HCT116 (cell line): ENCODE data around the gene CGB5. TPM values are rescaled to one million over a fixed set of nuclear protein-coding genes. Genes with fewer than 3 reads are reported as not detected.

Experiments
- ATAC-seq: fragments of 200-7000 bp; cut with Tn5 transposase; 2 replicates; pipeline ENCODE4 v1.9.1; 2020; ENCODE audit warnings: mild to moderate bottlenecking, moderate library complexity
- BruUV-seq: library from RNA; stranded (reverse); fragments of 400-500 nt; replicated peaks from 2 replicates; lab custom pipeline; 2021; lab: Mats Ljungman, UMichigan
- CTCF ChIA-PET: fragments of 300-600 bp; sonication (Branson Sonifier 250); formaldehyde crosslinking; loops from one replicate; lab custom pipeline; 2021; ENCODE audit warnings: antibody characterized with exemption; lab: Charles Lee
- POLR2A ChIA-PET: fragments of 300-600, 350-600 bp; sonication (Branson Sonifier 250); formaldehyde crosslinking; loops from one replicate; lab custom pipeline; 2021; ENCODE audit warnings: antibody characterized with exemption; lab: Charles Lee
- RAD21 ChIA-PET, 2 experiments: fragments of 300-600 bp; sonication (Branson Sonifier 250); formaldehyde crosslinking; loops; one replicate each; lab custom pipeline; 2023; ENCODE audit warnings: low total read pairs in 2 of 2; ENCODE audit not compliant: uncharacterized antibody in 2 of 2, unreplicated experiment in 2 of 2, low non-redundant PET in 1 of 2; lab: Charles Lee
- DNase-seq: peaks from one replicate; pipeline ENCODE4 v3.0.0-alpha.2; 2010; ENCODE audit warnings: low read depth, low spot score
- H2AFZ ChIP-seq: fragments of 200-600 bp; shearing (Covaris generic), sonication (generic); 2 replicates; pipeline ENCODE4 v1.6.1; 2017; ENCODE audit warnings: low read depth, mixed run types, mixed read lengths, antibody characterized with exemption, low read length; ENCODE audit not compliant: poor library complexity, severe bottlenecking
- H3K27ac ChIP-seq: 2 replicates; pipeline ENCODE4 v1.5.1; 2012; ENCODE audit warnings: low read depth, low read length
- H3K27me3 ChIP-seq: fragments of 200-600 bp; sonication (generic); 2 replicates; pipeline ENCODE4 v1.6.1; 2016; ENCODE audit warnings: mixed run types, low read length, mixed read lengths; ENCODE audit not compliant: insufficient read depth
- H3K36me3 ChIP-seq, 2 experiments: fragments of 200-500 bp in 1 of 2; fragments of 200-600 bp in 1 of 2; sonication (Bioruptor generic) in 1 of 2; sonication (generic) in 1 of 2; 2 replicates each; pipeline versions ENCODE4 v1.5.1 to v1.6.1; 2014 to 2016; ENCODE audit warnings: low read length in 2 of 2, inconsistent platforms in 1 of 2, mixed read lengths in 1 of 2, mixed run types in 1 of 2; ENCODE audit not compliant: insufficient read depth in 2 of 2, control insufficient read depth in 1 of 2
- H3K4me1 ChIP-seq, 2 experiments: fragments of 200-600 bp in 1 of 2; sonication (generic) in 1 of 2; 2 replicates each; pipeline versions ENCODE4 v1.5.1 to v1.6.1; 2012 to 2017; ENCODE audit warnings: low read length in 2 of 2, inconsistent platforms in 1 of 2, mild to moderate bottlenecking in 1 of 2, mixed read lengths in 1 of 2, mixed run types in 1 of 2, moderate library complexity in 1 of 2; ENCODE audit not compliant: insufficient read depth in 2 of 2, control insufficient read depth in 1 of 2
- H3K4me2 ChIP-seq: fragments of 200-600 bp; sonication (generic); 2 replicates; pipeline ENCODE4 v1.6.1; 2017; ENCODE audit warnings: mixed run types, low read length, mixed read lengths
- H3K4me3 ChIP-seq, 2 experiments: fragments of 200-600 bp in 1 of 2; sonication (generic) in 1 of 2; replicated peaks in 1 of 2; 2 replicates each; pipeline ENCODE4 v1.5.1; 2011 to 2016; ENCODE audit warnings: low read length in 2 of 2, control low read depth in 1 of 2, low read depth in 1 of 2, mild to moderate bottlenecking in 1 of 2, mixed read lengths in 1 of 2, mixed run types in 1 of 2
- H3K79me2 ChIP-seq: fragments of 200-600 bp; sonication (generic); 2 replicates; pipeline ENCODE4 v1.6.1; 2017; ENCODE audit warnings: mild to moderate bottlenecking, mixed run types, low read length, moderate library complexity, mixed read lengths; ENCODE audit not compliant: insufficient read depth
- H3K9ac ChIP-seq: fragments of 200-600 bp; sonication (generic); 2 replicates; pipeline ENCODE4 v1.6.1; 2016; ENCODE audit warnings: low read length, mixed read lengths
- H3K9me2 ChIP-seq: fragments of 200-600 bp; sonication (generic), shearing (Covaris generic); 2 replicates; pipeline ENCODE4 v1.6.1; 2017; ENCODE audit warnings: mixed run types, mild to moderate bottlenecking, moderate library complexity; ENCODE audit not compliant: insufficient read depth
- H3K9me3 ChIP-seq, 2 experiments: fragments of 200-500 bp in 1 of 2; fragments of 200-600 bp in 1 of 2; sonication (Bioruptor generic) in 1 of 2; sonication (generic) in 1 of 2; 2 replicates each; pipeline ENCODE4 v1.6.1; 2014 to 2017; ENCODE audit warnings: low read length in 2 of 2, mixed read lengths in 2 of 2, inconsistent platforms in 1 of 2, low read depth in 1 of 2, mild to moderate bottlenecking in 1 of 2, mixed run types in 1 of 2, moderate library complexity in 1 of 2; ENCODE audit not compliant: control insufficient read depth in 1 of 2, insufficient read depth in 1 of 2
- H4K20me1 ChIP-seq: fragments of 200-600 bp; sonication (generic), shearing (Covaris generic); 2 replicates; pipeline ENCODE4 v1.6.1; 2017; ENCODE audit warnings: mixed run types, mild to moderate bottlenecking, moderate library complexity; ENCODE audit not compliant: insufficient read depth
- CBX3 ChIP-seq: IDR thresholded peaks from 2 replicates; pipeline ENCODE4 v1.6.1; 2012; ENCODE audit warnings: low read depth
- EGR1 ChIP-seq: IDR thresholded peaks from 2 replicates; pipeline ENCODE4 v1.6.1; 2012; ENCODE audit warnings: low read depth
- ELF1 ChIP-seq: IDR thresholded peaks from 2 replicates; pipeline ENCODE4 v1.6.1; 2012; ENCODE audit warnings: low read depth, borderline replicate concordance
- EZH2 ChIP-seq: fragments of 200-600 bp; sonication (generic); IDR thresholded peaks from 2 replicates; pipeline ENCODE4 v1.6.1; 2017; ENCODE audit warnings: antibody characterized with exemption, mixed run types
- JUND ChIP-seq: IDR thresholded peaks from 2 replicates; pipeline ENCODE4 v1.6.1; 2012
- POLR2A ChIP-seq: IDR thresholded peaks from 2 replicates; pipeline ENCODE4 v1.7.0; 2011; ENCODE audit warnings: borderline replicate concordance; ENCODE audit not compliant: insufficient read depth, insufficient read length; ENCODE audit errors: extremely low read depth
- POLR2AphosphoS5 ChIP-seq: IDR thresholded peaks from 2 replicates; pipeline ENCODE4 v1.6.1; 2011; ENCODE audit warnings: mild to moderate bottlenecking, low read depth, low read length, moderate library complexity
- SIN3A ChIP-seq: IDR thresholded peaks from 2 replicates; pipeline ENCODE4 v1.6.1; 2012; ENCODE audit warnings: low read depth
- SP1 ChIP-seq: IDR thresholded peaks from 2 replicates; pipeline ENCODE4 v1.6.1; 2012; ENCODE audit warnings: low read depth
- SRF ChIP-seq: IDR thresholded peaks from 2 replicates; pipeline ENCODE4 v1.6.1; 2012; ENCODE audit warnings: low read depth
- TCF7L2 ChIP-seq: IDR thresholded peaks from 2 replicates; pipeline ENCODE4 v1.7.0; 2011; ENCODE audit warnings: borderline replicate concordance, inconsistent platforms; ENCODE audit not compliant: insufficient read depth, insufficient read length; ENCODE audit errors: extremely low read depth
- YY1 ChIP-seq: IDR thresholded peaks from 2 replicates; pipeline ENCODE4 v1.6.1; 2011; ENCODE audit warnings: low read length, low read depth, moderate library complexity, mild to moderate bottlenecking; ENCODE audit not compliant: insufficient replicate concordance; ENCODE audit errors: extremely low read depth
- ZFX ChIP-seq: fragments of 450-650 bp; IDR thresholded peaks from 2 replicates; pipeline ENCODE4 v1.6.1; 2017
- intact Hi-C: fragments of 100-400 bp; cut with micrococcal nuclease; formaldehyde crosslinking; loops from 2 replicates; pipeline ENCODE4 v1.10.0; 2022
- total RNA-seq: library from RNA; stranded (reverse); gene quantifications from one replicate; pipeline ENCODE4 v1.2.1, GENCODE V29; 2021; ENCODE audit not compliant: unreplicated experiment
- TF ChIP-seq, protein P1 (sequence below): IDR thresholded peaks from 2 replicates; pipeline ENCODE4 v1.6.1; 2012
- TF ChIP-seq, protein P2 (sequence below): IDR thresholded peaks from 2 replicates; pipeline ENCODE4 v1.6.1; 2012

CGB5 gene
- total RNA-seq, 1 experiment from 2014 or later: not detected

DNA sequence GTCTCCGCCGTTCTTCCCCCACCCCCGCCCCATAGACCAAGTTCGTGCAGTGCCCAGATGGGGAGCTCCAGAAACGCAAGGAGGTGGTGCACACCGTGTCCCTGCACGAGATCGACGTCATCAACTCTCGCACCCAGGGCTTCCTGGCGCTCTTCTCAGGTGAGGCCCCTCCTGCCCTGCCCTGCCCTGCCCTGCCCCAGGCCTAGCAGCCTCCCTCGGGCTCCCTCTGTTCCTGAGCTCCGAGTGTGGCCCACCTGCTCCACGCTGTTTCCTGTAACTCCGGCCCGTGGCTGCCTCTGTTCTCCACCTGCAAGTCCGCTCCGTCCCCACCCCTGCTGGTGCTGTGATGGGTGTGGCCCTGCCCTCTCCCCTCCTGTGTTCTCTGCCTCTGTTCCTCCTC is 33.2 kb upstream of the CGB5 start:
- H3K4me3 ChIP-seq: no peak overlapping the region
- no peaks in the 10 kb centered on the region for H4K20me1 ChIP-seq
- H3K9me2 ChIP-seq: no peaks in the 10 kb centered on the region
- H3K9me3 ChIP-seq: no peaks in the 10 kb centered on the region
- DNase-seq: no peak
- ATAC-seq: no peak
- no peaks in the 10 kb centered on the region for H3K4me1 ChIP-seq
- no peak overlapping the region for H3K9ac ChIP-seq
- H3K27me3 ChIP-seq: no peaks in the 10 kb centered on the region
- ChIA-PET POLR2A (no interaction called here), RAD21 (no interaction called here), CTCF (interaction anchor here (3.3 kb wide), 1 partner anchor 11 kb away, joined by 19 read pairs; no protein-coding TSS in a partner anchor)
- no TSS peak for BruUV-seq
- H2AFZ ChIP-seq: no peak overlapping the region
- no peaks in the 10 kb centered on the region for H3K79me2 ChIP-seq
- no peak overlapping the region for H3K4me2 ChIP-seq
- no peak overlapping the region for H3K27ac ChIP-seq
- peaks cover 48 to 57% of the 10 kb centered on the region in 2 experiments for H3K36me3 ChIP-seq
- TF ChIP-seq CBX3 (no peak), POLR2AphosphoS5 (no peak), ELF1 (no peak), TCF7L2 (no peak), SP1 (no peak), YY1 (no peak), SIN3A (no peak), ZFX (no peak), POLR2A (no peak), SRF (no peak), EZH2 (no peak), EGR1 (no peak), JUND (no peak)
- TF ChIP-seq, protein P1, sequence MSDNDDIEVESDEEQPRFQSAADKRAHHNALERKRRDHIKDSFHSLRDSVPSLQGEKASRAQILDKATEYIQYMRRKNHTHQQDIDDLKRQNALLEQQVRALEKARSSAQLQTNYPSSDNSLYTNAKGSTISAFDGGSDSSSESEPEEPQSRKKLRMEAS: no peak
- TF ChIP-seq, protein P2, sequence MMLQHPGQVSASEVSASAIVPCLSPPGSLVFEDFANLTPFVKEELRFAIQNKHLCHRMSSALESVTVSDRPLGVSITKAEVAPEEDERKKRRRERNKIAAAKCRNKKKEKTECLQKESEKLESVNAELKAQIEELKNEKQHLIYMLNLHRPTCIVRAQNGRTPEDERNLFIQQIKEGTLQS: no peak
- intact Hi-C loops: no loop called here
